GM19099 (cell line): ENCODE data around the gene SSTR3.

ENCODE experiments used
- POLR2A ChIP-seq: IDR thresholded peaks from 3 replicates; pipeline ENCODE4 v1.6.1; 2011; ENCODE audit warnings: low read depth; ENCODE audit not compliant: insufficient read length; ENCODE audit errors: extremely low read depth

SSTR3 gene

GRCh38 chr22:37177755-37178154 is 34.5 kb downstream of the SSTR3 start:
- TF ChIP-seq POLR2A: no peak

DNA sequence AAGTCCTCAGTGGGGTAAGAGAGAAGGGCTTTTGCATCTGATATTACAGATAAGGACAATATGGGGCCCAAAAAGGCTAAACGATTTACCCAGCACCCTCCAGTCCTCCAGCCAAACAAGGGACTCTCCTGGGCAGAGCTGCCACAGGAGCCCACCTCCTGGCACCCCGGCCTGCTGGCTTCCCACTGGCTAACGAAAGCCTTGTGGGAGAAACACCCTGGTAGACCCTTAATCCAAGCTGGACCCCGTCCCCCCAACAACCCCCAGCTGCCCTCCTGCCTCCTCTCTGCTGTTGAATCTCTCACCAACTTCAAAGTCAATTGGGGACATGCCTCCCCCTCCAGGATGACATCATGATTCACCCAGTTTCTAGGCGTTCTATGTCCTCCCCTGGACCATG is 35.1 kb downstream of the SSTR3 start:
- TF ChIP-seq POLR2A: no peak

DNA sequence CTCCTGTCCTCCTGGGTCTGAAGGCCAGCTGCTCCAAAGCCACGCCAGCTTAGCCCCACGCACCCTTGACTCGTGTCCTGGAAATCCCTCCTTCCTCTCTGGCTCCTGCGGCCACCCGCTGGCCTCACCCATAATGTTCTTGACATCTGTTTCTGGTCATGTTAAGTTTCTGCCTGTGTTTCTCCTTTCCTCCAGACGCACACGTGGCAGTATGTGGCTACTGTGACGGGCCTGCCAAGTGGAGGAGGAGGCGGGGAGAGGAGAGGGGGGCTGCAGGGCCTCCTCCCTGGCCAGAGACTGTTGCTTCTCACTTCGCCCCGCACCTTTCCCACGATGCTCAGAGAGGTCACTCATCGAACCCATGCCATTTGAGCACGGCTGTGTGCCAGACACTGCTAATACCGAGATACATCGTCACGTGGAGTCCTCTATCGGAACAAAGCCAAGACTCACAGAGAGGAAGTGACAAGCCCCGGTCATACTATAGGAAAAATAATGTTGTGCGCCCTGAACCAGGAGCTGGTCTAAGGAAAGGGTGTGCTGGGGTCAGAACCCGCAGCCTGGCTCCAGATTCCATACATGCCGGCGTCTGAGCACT is 35.7 kb downstream of the SSTR3 start:
- no peak for TF ChIP-seq POLR2A

DNA sequence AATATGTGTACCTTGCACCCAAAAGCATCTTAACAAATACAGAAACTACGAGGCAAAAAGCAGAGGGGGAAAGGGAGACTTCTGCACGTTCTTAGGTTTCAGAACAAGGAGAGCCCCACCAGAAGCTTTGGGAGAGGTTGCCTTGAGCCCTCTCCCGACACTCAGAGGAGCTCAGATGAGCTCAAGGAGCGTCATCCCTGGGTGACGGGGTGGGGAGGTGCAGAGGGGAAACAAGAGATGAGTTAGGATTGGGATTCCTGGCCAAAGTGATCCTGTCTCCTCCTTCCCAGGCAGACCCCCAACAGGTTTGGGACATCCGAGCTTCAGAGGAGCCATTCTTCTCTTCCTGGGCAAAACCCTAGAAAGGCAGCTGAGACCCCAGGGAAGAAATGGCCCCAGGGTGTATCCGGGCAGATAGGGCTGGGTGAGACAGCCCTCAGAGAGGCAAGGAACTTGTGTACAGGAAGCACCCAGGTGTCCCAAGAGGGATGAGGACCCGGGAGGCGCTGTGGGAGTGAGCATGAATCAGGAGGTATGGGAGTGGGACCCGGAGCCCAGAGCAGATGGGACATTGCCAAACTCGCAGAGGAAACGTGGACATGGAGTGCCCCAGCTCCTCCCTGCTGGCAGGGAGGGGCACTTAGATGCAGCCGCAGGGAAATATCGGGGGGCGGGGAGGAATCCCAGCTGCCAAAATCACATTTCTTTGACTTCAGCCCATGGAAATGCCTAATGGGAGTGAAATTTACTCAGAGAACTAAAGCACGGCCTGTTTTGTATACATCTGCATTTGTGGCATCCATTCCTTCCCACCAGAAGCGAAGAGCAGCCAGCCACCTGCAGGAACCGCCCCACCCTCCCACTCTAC is 36.6 kb downstream of the SSTR3 start:
- TF ChIP-seq POLR2A: no peak

DNA sequence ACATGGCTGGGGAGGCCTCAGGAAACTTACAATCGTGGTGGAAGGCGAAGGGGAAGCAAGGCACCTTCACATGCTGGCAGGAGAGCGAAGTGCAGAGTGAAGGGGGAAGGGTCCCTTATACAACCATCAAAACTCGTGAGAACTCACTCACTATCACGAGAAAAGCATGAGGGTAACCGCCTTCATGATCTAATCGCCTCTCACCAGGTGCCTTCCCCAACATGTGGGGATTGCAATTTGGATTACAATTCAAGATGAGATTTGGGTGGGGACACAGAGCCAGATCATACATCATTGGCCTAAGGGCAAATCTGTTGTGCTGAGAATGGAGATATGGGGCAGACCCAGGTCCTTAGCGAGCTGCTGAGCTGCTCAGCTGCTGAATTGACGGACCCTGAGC is 37.3 kb downstream of the SSTR3 start:
- no peak for TF ChIP-seq POLR2A

- no peak for TF ChIP-seq POLR2A
These were observed 38.6 kb downstream of the SSTR3 start for GRCh38 chr22:37173709-37174108.

DNA sequence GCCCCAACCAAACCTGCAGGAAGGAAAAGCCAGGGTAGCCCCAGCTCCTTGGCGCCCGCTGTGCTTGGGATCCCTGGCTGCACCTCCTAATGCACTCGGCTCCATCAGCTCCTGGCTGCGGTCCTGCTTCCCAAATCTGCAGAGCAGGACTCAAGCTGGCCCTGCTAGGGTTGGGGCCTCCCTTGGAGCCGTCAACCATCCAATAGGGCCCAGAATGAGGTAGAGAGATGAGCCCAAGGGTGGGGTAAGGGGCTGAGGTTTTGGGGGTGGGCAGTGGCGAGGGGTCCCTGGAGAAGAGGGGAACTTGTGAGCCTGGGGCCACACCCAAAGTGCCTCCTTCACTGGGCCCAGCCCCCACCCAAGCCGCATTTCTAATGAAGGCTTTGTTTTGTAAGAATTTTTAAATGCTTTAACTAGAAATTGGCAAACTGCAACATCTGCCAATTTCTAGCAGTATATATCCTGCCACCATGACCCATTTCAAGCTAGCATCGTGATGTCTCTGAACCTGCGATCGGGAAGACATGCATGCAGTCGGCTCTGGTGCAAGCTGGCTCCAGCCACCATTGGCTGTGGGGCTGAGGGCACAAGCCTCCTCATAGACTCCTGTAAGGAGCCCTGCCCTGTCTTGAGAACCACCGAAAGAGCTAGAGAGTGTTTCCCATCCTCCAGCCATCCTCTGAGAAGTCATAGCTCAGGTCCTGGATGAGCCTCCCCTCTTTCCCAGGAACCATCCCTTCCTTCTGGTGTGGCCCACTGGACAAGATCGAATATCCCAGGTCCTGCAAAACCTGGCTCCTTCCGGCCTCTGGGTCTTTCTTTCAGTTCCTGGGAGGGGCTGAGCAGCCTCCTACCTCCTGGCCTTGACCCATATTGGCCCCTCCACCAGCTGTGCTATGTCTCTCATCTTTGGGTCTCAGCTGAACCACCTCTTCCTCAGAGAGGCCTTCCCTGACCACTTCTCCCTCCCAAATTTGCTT is 39.7 kb downstream of the SSTR3 start:
- TF ChIP-seq POLR2A: no peak

DNA sequence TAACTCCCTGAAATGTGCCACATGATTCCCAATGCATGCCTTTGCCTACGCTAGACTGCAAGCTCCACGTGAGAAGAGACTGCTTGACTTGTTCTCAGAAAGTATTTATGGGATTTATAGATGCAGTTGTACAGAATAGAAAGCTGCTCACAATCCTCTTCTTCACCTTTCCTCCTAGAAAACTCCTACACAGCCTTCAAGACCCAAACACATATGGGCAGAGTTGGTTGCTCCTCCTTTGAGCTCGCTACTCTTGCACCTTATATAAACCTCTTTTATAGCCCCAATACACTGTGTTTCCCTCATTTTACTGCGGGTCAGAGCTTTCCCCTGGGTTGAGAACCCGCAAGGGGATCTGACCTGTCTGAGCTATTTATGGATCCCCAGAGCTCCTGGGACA is 40.6 kb downstream of the SSTR3 start:
- TF ChIP-seq POLR2A: no peak

GRCh38 chr22:37169947-37170688 is 42.2 kb downstream of the SSTR3 start:
- TF ChIP-seq POLR2A: no peak

DNA sequence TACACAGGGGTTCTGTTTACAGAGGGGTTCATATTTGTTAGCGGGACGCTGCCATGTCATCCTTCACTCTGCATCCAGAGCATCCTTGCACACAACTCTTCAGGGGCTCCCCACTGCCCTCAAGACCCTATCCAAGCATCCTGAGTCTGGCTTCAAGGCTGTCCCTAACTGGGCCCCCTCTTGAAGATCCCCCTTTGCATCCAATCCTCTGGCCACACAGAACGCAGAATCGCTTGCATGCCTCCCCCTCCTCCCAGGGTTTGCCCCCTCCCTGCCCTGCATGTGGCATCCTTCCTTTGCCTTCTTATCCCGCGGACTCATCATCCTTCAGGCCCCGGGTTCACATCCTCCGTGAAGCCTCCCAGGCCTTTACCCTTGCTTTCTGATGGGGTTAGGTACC is 42.9 kb downstream of the SSTR3 start:
- no peak for TF ChIP-seq POLR2A

DNA sequence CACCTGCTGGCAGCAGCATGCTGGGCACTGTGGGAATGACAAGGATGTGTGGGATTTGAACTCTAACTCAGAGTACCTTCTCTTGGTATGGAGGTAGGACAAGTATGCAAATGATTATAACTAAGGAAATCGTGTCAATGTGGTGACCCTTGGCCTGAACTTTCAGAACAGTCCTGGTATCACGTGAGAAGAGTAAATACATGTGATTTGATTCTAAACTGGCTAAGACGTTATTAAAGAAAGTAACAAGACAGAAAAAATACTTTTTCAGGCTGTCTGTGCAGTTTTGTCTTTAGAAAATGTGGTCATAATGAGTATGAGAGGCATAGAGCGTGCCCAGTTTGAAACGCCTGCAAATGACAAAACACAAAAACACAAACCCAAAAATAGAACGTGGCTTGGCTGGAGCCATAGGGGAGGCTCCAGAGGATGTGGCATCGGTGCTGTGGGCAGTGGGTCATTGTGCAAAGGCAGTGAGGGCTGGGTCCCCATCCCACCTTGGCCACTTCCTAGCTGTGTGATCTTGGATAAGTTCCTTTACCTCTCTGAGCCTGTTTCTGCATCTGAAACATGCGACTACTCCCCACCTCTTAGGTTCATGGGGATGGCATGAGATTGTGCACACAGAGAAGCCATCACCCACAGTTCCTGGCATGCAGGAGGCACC is 44.2 kb downstream of the SSTR3 start:
- no peak for TF ChIP-seq POLR2A

DNA sequence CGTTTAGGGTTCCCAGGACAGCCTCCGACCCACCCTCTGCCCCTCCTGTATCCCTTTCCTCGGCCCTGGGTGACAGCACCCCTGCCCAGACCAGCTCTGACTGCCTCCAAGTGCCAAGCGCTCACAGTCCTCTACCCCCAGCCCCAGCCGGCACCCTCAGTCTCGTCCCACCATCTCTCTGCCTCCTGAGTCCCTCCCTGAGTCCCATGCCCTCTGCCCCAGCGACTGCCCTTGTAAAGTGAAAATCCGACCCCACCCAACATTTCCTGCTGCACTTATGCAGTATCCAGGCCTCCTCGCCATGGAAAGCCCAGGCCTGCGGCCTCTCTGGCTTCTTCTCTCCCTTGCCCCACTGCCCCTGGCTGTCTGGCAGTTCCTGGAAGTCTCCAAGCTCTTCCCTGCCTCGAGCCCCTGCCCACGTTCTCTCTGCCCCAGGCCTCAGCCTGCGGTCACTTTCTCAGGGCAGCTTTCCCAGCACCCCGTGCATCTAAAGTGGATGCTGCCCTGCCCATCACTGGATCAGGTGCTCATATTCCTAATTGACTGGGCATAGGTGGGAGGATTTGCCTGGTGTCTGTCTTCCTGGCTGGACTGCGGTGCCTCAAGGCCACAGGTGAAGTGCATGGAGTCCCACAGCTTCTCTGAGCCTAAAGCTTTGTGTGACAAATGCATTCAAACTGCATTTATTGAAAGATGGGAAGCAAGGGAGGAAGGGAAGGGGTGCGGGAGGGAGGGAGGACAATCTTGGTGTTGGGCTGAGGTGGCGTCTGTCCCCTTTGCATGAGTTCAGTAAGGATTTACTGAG is 44.9 kb downstream of the SSTR3 start:
- TF ChIP-seq POLR2A: no peak

GRCh38 chr22:37166675-37167066 is 45.6 kb downstream of the SSTR3 start:
- no peak for TF ChIP-seq POLR2A
